ENCODE measurements around the gene TMEFF2. TPM values are rescaled to one million over a fixed set of nuclear protein-coding genes. Genes with fewer than 3 reads are reported as not detected.

The TMEFF2 gene
- total and polyA plus RNA-seq, 2 of the 4 experiments (the other 2 are of a cell fraction) = 1.3 to 3.0 TPM

GRCh38 chr2:192230889-192231453 lies 36.2 kb upstream of the TMEFF2 start:
- Histone ChIP-seq H3K36me3 (ENCODE audit: control insufficient read depth, insufficient read depth, low read length) (no peaks in the 10 kb centered on the region), H4K8ac (ENCODE audit: low read depth in 2 of 2, low read length in 2 of 2) (no peak overlapping the region), H2AK9ac (replicated peaks; ENCODE audit: low read depth, low read length, poor library complexity) (no peak overlapping the region), H4K20me1 (ENCODE audit: insufficient read depth, low read length) (no peaks in the 10 kb centered on the region), H3K9ac (ENCODE audit: low read depth, low read length) (no peak overlapping the region), H3K14ac (replicated peaks; ENCODE audit: low read depth, low read length) (no peak overlapping the region), H3K79me1 (ENCODE audit: low read depth in 1 of 2, low read length in 2 of 2) (no peaks in the 10 kb centered on the region), H2AK5ac (ENCODE audit: low read depth, low read length) (no peak overlapping the region), H3K9me1 (ENCODE audit: insufficient read depth, low read length) (no peaks in the 10 kb centered on the region), H3K4me3 (ENCODE audit: insufficient read depth, low read depth, low read length) (no peak overlapping the region), H2BK120ac (ENCODE audit: low read depth, low read length) (no peak overlapping the region), H2BK5ac (ENCODE audit: low read depth, low read length, poor library complexity, severe bottlenecking) (no peak overlapping the region), H2BK15ac (ENCODE audit: low read depth, low read length) (no peak overlapping the region), H2AFZ (replicated peaks; ENCODE audit: low read length, poor library complexity) (no peak overlapping the region), H2BK20ac (ENCODE audit: low read depth, low read length) (no peak overlapping the region), H4K5ac (ENCODE audit: low read depth, low read length) (no peak overlapping the region), H3K56ac (ENCODE audit: extremely low read depth, insufficient read depth, low read length) (no peak overlapping the region), H3K4me1 (ENCODE audit: control insufficient read depth, insufficient read depth, low read length) (no peaks in the 10 kb centered on the region; the same call in 1 of the 2 replicates), H3K4me2 (ENCODE audit: low read depth, low read length) (no peak overlapping the region), H3K27me3 (ENCODE audit: control insufficient read depth, insufficient read depth, low read length) (no peaks in the 10 kb centered on the region), H3K27ac (ENCODE audit: insufficient read depth, low read length) (no peak overlapping the region), H3K23ac (ENCODE audit: low read depth, low read length) (no peak overlapping the region), H3K4ac (ENCODE audit: low read depth, low read length) (no peak overlapping the region), H3K9me3 (ENCODE audit: control insufficient read depth, insufficient read depth, low read length) (no peaks in the 10 kb centered on the region), H3K18ac (ENCODE audit: low read depth, low read length) (no peak overlapping the region), H4K91ac (ENCODE audit: insufficient read depth, low read depth, low read length) (no peak overlapping the region)
- ChIA-PET CTCF (no interaction called here), POLR2A (ENCODE audit: unreplicated experiment) (no interaction called here)
- in situ Hi-C loops (cut with MboI; ENCODE audit: low sequenced_read_pairs) (no loop called here), dilution Hi-C loops (cut with HindIII; ENCODE audit: low sequenced_read_pairs, unreplicated experiment) (no loop called here), intact Hi-C loops (cut with micrococcal nuclease) (no loop called here)
- no TSS peak for BruUV-seq (replicated peaks)
- DNase-seq (no peak), ATAC-seq (ENCODE audit: low read depth) (peak; percentile 37; the same call in 1 of the 2 replicates)
- no CpG with 5 or more reads among the region's 6 CpGs for WGBS, 2 experiments (ENCODE audit: extremely low coverage in 2 of 2, insufficient read length in 1 of 2)
- TF ChIP-seq CEBPB (IDR thresholded peaks at IDR 0.05; ENCODE audit: low read depth, low read length) (no peak), RCOR1 (IDR thresholded peaks at IDR 0.05; ENCODE audit: insufficient replicate concordance, low read length) (no peak), CTCF (conservative IDR thresholded peaks at IDR 0.05; ENCODE audit: low read depth, low read length) (no peak), MAZ (IDR thresholded peaks at IDR 0.05; ENCODE audit: borderline replicate concordance, low read depth, low read length) (no peak), ELK1 (IDR thresholded peaks at IDR 0.05; ENCODE audit: borderline replicate concordance, low read depth, low read length) (no peak), POLR2A (IDR thresholded peaks at IDR 0.05; ENCODE audit: low read depth, low read length) (no peak), NFE2L2 (IDR thresholded peaks at IDR 0.05; ENCODE audit: low read depth, low read length) (no peak), BHLHE40 (IDR thresholded peaks at IDR 0.05; ENCODE audit: low read depth, low read length) (no peak), CHD1 (IDR thresholded peaks at IDR 0.05; ENCODE audit: low read depth, low read length) (no peak), SMC3 (IDR thresholded peaks at IDR 0.05; ENCODE audit: low read depth, low read length) (no peak), MAFK (IDR thresholded peaks at IDR 0.05; ENCODE audit: low read depth, low read length) (no peak), USF2 (IDR thresholded peaks at IDR 0.05; ENCODE audit: low read depth, low read length) (no peak), FOS (IDR thresholded peaks at IDR 0.05; ENCODE audit: low read depth, low read length) (no peak)

Measured in IMR-90 (cell line).